HL-60 (cell line): ENCODE data around the gene KANSL1.

Experiments used
- DNase-seq, 2 experiments: peaks; one replicate each; pipeline ENCODE4 v3.0.0-alpha.2; 2010 to 2020; ENCODE audit warnings: low read depth in 1 of 2, low spot score in 1 of 2
- H3K27ac ChIP-seq: fragments of 250-450 bp; sonication (Bioruptor Pico); replicated peaks from 2 replicates; pipeline ENCODE4 v1.5.1; 2020; ENCODE audit warnings: mild to moderate bottlenecking, moderate library complexity
- H3K27me3 ChIP-seq: fragments of 250-450 bp; sonication (Bioruptor Pico); 2 replicates; pipeline ENCODE4 v1.5.1; 2021; ENCODE audit warnings: mild to moderate bottlenecking, moderate library complexity; ENCODE audit not compliant: insufficient read depth, poor library complexity, severe bottlenecking
- H3K4me3 ChIP-seq: replicated peaks from 2 replicates; pipeline ENCODE4 v1.5.1; 2011; ENCODE audit warnings: mild to moderate bottlenecking, control low read depth, low read length; ENCODE audit not compliant: insufficient read depth
- GABPA ChIP-seq: IDR thresholded peaks from 2 replicates; pipeline ENCODE4 v1.6.1; 2012; ENCODE audit warnings: low read depth
- POLR2AphosphoS5 ChIP-seq: IDR thresholded peaks from 2 replicates; pipeline ENCODE4 v1.6.1; 2012; ENCODE audit warnings: low read depth
- REST ChIP-seq: IDR thresholded peaks from 2 replicates; pipeline ENCODE4 v1.6.1; 2012; ENCODE audit warnings: low read depth; ENCODE audit not compliant: insufficient replicate concordance
- SPI1 ChIP-seq: IDR thresholded peaks from 2 replicates; pipeline ENCODE4 v1.6.1; 2012; ENCODE audit warnings: low read depth, mild to moderate bottlenecking, borderline replicate concordance
- TF ChIP-seq, protein P1 (sequence below): IDR thresholded peaks from one replicate; pipeline ENCODE4 v1.5.1; 2011; ENCODE audit warnings: low read length, control low read depth, inconsistent platforms; ENCODE audit not compliant: insufficient read depth

Gene KANSL1

GRCh38 chr17:46033392-46033791, 159.8 kb downstream of the KANSL1 start:
- H3K27ac ChIP-seq: no peak overlapping the region
- TF ChIP-seq POLR2AphosphoS5 (no peak), SPI1 (no peak), REST (no peak), GABPA (no peak)
- TF ChIP-seq, protein P1, sequence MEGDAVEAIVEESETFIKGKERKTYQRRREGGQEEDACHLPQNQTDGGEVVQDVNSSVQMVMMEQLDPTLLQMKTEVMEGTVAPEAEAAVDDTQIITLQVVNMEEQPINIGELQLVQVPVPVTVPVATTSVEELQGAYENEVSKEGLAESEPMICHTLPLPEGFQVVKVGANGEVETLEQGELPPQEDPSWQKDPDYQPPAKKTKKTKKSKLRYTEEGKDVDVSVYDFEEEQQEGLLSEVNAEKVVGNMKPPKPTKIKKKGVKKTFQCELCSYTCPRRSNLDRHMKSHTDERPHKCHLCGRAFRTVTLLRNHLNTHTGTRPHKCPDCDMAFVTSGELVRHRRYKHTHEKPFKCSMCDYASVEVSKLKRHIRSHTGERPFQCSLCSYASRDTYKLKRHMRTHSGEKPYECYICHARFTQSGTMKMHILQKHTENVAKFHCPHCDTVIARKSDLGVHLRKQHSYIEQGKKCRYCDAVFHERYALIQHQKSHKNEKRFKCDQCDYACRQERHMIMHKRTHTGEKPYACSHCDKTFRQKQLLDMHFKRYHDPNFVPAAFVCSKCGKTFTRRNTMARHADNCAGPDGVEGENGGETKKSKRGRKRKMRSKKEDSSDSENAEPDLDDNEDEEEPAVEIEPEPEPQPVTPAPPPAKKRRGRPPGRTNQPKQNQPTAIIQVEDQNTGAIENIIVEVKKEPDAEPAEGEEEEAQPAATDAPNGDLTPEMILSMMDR: no peak
- no peak for DNase-seq
- no peaks in the 10 kb centered on the region for H3K27me3 ChIP-seq
- no peak overlapping the region for H3K4me3 ChIP-seq

DNA sequence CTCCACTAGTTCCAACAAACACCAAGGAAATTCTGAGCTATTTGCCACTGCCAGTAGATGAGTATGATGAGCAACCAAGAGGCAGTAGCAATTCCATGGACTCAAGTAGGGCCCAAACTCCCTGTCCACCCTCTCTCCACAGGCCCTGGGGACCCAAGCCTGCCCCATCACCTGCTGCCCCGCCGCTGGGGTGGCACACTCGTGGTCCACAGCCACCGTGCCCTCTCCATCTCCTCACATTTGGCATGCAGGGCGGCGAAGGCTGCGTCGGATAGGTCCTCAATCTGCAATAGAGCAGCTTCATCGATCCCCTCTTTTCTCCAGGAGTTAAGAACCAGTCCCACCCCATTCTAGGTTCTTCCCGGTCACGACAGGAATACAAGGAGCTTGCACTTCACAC, 160.3 kb downstream of the KANSL1 start:
- Histone ChIP-seq H3K27ac (no peak overlapping the region), H3K4me3 (no peak overlapping the region), H3K27me3 (no peaks in the 10 kb centered on the region)
- no peak for TF ChIP-seq SPI1
- TF ChIP-seq GABPA: no peak
- TF ChIP-seq, protein P1: no peak
- TF ChIP-seq POLR2AphosphoS5: no peak
- no peak for TF ChIP-seq REST
- DNase-seq: no peak

DNA sequence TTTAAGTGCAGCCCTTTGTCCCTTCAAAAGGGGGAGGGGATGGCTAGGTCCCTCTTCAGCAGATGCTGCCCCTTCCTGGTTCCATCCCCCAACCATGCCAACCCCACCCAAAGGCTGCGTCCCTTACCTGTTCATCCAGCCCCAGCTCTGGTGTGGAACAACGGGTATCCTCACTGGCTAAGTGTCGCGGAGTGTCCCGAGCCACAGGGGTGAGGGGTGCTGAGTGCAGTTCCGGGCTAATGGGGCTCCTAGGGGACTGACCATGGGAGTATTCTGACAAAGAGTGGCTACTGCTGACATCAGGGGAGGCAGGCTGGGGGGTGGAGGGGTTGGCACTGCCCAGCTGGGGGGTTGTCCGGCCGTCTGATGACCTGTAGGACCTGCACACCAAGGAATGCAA, 161.3 kb downstream of the KANSL1 start:
- no peaks in the 10 kb centered on the region for H3K27me3 ChIP-seq
- no peak overlapping the region for H3K27ac ChIP-seq
- no peak for DNase-seq
- H3K4me3 ChIP-seq: no peak overlapping the region
- TF ChIP-seq POLR2AphosphoS5 (no peak), SPI1 (no peak), GABPA (no peak), REST (no peak)
- TF ChIP-seq, protein P1: no peak
